Measurements from ENCODE around the gene USP8. TPM values are rescaled to one million over a fixed set of nuclear protein-coding genes. Genes with fewer than 3 reads are reported as not detected.

USP8 gene
- total and polyA plus RNA-seq, 2 of the 4 experiments (the other 2 are of a cell fraction) = 25.4 to 52.2 TPM

DNA sequence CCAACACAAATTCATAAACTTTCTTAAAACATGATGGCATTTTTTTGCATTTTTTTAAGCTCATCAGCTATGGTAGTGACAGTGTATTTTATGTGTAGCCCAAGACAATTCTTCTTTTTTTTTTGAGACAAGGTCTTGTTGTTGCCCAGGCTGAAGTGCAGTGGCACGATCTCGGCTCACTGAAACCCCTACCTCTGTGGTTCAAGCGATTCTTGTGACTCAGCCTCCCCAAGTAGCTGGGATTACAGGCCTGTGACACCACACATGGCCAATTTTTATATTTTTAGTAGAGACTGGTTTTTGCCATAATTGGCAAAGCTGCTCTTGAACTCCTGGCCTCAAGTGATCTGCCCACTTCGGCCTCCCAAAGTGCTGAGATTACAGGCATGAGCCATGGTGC lies 139.6 kb downstream of the USP8 start:
- no peaks in the 10 kb centered on the region for H3K9me3 ChIP-seq (ENCODE audit: control insufficient read depth, insufficient read depth, low read length)
- no peak overlapping the region for H3K56ac ChIP-seq (ENCODE audit: extremely low read depth, insufficient read depth, low read length)
- H3K27ac ChIP-seq (ENCODE audit: insufficient read depth, low read length) = no peak overlapping the region
- CTCF ChIA-PET = interaction anchor here (0.6 kb wide), 1 partner anchor 905 kb away, joined by 4 read pairs; no protein-coding TSS in a partner anchor
- no peak overlapping the region for H3K9ac ChIP-seq (ENCODE audit: low read depth, low read length)
- H4K5ac ChIP-seq (ENCODE audit: low read depth, low read length) = no peak overlapping the region
- no peak overlapping the region for H2BK20ac ChIP-seq (ENCODE audit: low read depth, low read length)
- no peak overlapping the region for H3K14ac ChIP-seq (replicated peaks; ENCODE audit: low read depth, low read length)
- dilution Hi-C loops (cut with HindIII; ENCODE audit: low sequenced_read_pairs, unreplicated experiment) = no loop called here
- no peak overlapping the region for H4K91ac ChIP-seq (ENCODE audit: insufficient read depth, low read depth, low read length)
- H3K79me1 ChIP-seq (ENCODE audit: low read depth in 1 of 2, low read length in 2 of 2) = peaks cover 0 to 9% of the 10 kb centered on the region in 2 experiments; a peak in 1 of 4 replicates
- H2AK5ac ChIP-seq (ENCODE audit: low read depth, low read length) = no peak overlapping the region
- peaks cover 23% of the 10 kb centered on the region for H3K36me3 ChIP-seq (ENCODE audit: control insufficient read depth, insufficient read depth, low read length)
- H3K4me1 ChIP-seq (ENCODE audit: control insufficient read depth, insufficient read depth, low read length) = no peaks in the 10 kb centered on the region
- POLR2A ChIA-PET (ENCODE audit: unreplicated experiment) = no interaction called here
- no peak overlapping the region for H4K8ac ChIP-seq (ENCODE audit: low read depth in 2 of 2, low read length in 2 of 2)
- no TSS peak for BruUV-seq (replicated peaks)
- H2BK15ac ChIP-seq (ENCODE audit: low read depth, low read length) = no peak overlapping the region
- no peak overlapping the region for H2BK5ac ChIP-seq (ENCODE audit: low read depth, low read length, poor library complexity, severe bottlenecking)
- H3K4ac ChIP-seq (ENCODE audit: low read depth, low read length) = no peak overlapping the region
- no peak for ATAC-seq (ENCODE audit: low read depth)
- intact Hi-C loops (cut with micrococcal nuclease) = no loop called here
- in situ Hi-C loops (cut with MboI; ENCODE audit: low sequenced_read_pairs) = no loop called here
- no peaks in the 10 kb centered on the region for H3K9me1 ChIP-seq (ENCODE audit: insufficient read depth, low read length)
- H3K4me3 ChIP-seq (ENCODE audit: insufficient read depth, low read depth, low read length) = no peak overlapping the region
- no peak overlapping the region for H3K18ac ChIP-seq (ENCODE audit: low read depth, low read length)
- H2AK9ac ChIP-seq (replicated peaks; ENCODE audit: low read depth, low read length, poor library complexity) = no peak overlapping the region
- no peak overlapping the region for H2BK120ac ChIP-seq (ENCODE audit: low read depth, low read length)
- TF ChIP-seq MAFK (IDR thresholded peaks at IDR 0.05; ENCODE audit: low read depth, low read length) (no peak), CTCF (conservative IDR thresholded peaks at IDR 0.05; ENCODE audit: low read depth, low read length) (no peak), NFE2L2 (IDR thresholded peaks at IDR 0.05; ENCODE audit: low read depth, low read length) (no peak), BHLHE40 (IDR thresholded peaks at IDR 0.05; ENCODE audit: low read depth, low read length) (no peak), CHD1 (IDR thresholded peaks at IDR 0.05; ENCODE audit: low read depth, low read length) (no peak), RAD21 (IDR thresholded peaks at IDR 0.05; ENCODE audit: low read length) (no peak), POLR2A (IDR thresholded peaks at IDR 0.05; ENCODE audit: low read depth, low read length) (no peak)
- WGBS, 2 experiments (ENCODE audit: extremely low coverage in 2 of 2, insufficient read length in 1 of 2) = 100% methylated on average over 1 of the region's 4 CpGs; no CpG with 5 or more reads in 1 of the 2 experiments
- no peaks in the 10 kb centered on the region for H4K20me1 ChIP-seq (ENCODE audit: insufficient read depth, low read length)
- no peak overlapping the region for H2AFZ ChIP-seq (replicated peaks; ENCODE audit: low read length, poor library complexity)
- no peak overlapping the region for H3K4me2 ChIP-seq (ENCODE audit: low read depth, low read length)
- no peak for DNase-seq
- no peaks in the 10 kb centered on the region for H3K27me3 ChIP-seq (ENCODE audit: control insufficient read depth, insufficient read depth, low read length)
- no peak overlapping the region for H3K23ac ChIP-seq (ENCODE audit: low read depth, low read length)

Small RNA genes lying within 50 kb of the gene (microRNA-seq; reads per million reads assigned to microRNA genes)
- gene RNA5SP395 (ENCODE audit: insufficient read depth, insufficient read length) = 6.2 reads per million

Small RNA genes lying within 50 kb of the gene (small RNA-seq; reads per million reads assigned to genes)
- 0 to 0.60 (median 0.08) reads per million in 5 experiments for gene RNA5SP395

Other genes starting within 250 kb of the USP8 start
- under 0.01 TPM in 1 of 2 replicates, not detected in the other for gene SLC27A2, start 242.2 kb upstream of the USP8 start, total RNA-seq (2012; rRNA removed)
- gene SLC27A2, start 242.2 kb upstream of the USP8 start, polyA plus RNA-seq (2012; rRNA removed) = not detected in 2 replicates
- gene HDC, start 158.7 kb upstream of the USP8 start, total RNA-seq (2012; rRNA removed) = not detected in 2 replicates
- not detected in 2 replicates for gene HDC, start 158.7 kb upstream of the USP8 start, polyA plus RNA-seq (2012; rRNA removed)
- gene GABPB1, start 69.2 kb upstream of the USP8 start, total RNA-seq (2012; rRNA removed) = 76.4 and 89.3 TPM in 2 replicates
- gene GABPB1, start 69.2 kb upstream of the USP8 start, polyA plus RNA-seq (2012; rRNA removed) = 23.4 and 26.3 TPM in 2 replicates
- gene USP50, start 122.3 kb downstream of the USP8 start, total RNA-seq (2012; rRNA removed) = not detected in 2 replicates
- gene USP50, start 122.3 kb downstream of the USP8 start, polyA plus RNA-seq (2012; rRNA removed) = not detected in 2 replicates